ENCODE data around the gene USP54.

USP54 gene

GRCh38 chr10:73590881-73591799, at the start of gene USP54:
TSS of gene USP54 (minus strand) at chr10:73591342. CDS start at chr10:73575658, 15,684 bp downstream.
- peak within 1 kb of the TSS; percentile 48 to 53 for H3K9ac ChIP-seq (ENCODE audit: low read depth in 1 of 2, low read length in 2 of 2)
- peak within 1 kb of the TSS; percentile 87 for H3K27ac ChIP-seq (ENCODE audit: low read depth, low read length)
- H3K9me3 ChIP-seq (ENCODE audit: control insufficient read depth in 1 of 2, low read length in 2 of 2): no peaks in the 10 kb centered on the region
- peaks cover 9 to 56% of the 10 kb centered on the region in 2 donors for H3K4me1 ChIP-seq (ENCODE audit: control insufficient read depth in 1 of 2, insufficient read depth in 2 of 2, low read length in 2 of 2)
- no peaks in the 10 kb centered on the region for H3K36me3 ChIP-seq (ENCODE audit: control insufficient read depth in 1 of 2, insufficient read depth in 2 of 2, low read length in 2 of 2)
- H3K4me3 ChIP-seq (ENCODE audit: low read depth in 1 of 2, low read length in 2 of 2): peak within 1 kb of the TSS; percentile 33
- H3K27me3 ChIP-seq (ENCODE audit: control insufficient read depth in 1 of 2, insufficient read depth in 2 of 2, low read length in 2 of 2): no peaks in the 10 kb centered on the region

- Histone ChIP-seq H3K9me3 (ENCODE audit: control insufficient read depth in 1 of 2, low read length in 2 of 2) (no peaks in the 10 kb centered on the region), H3K4me3 (ENCODE audit: low read depth in 1 of 2, low read length in 2 of 2) (no peak overlapping the region), H3K36me3 (ENCODE audit: control insufficient read depth in 1 of 2, insufficient read depth in 2 of 2, low read length in 2 of 2) (no peaks in the 10 kb centered on the region), H3K27ac (ENCODE audit: low read depth, low read length) (no peak overlapping the region), H3K4me1 (ENCODE audit: control insufficient read depth in 1 of 2, insufficient read depth in 2 of 2, low read length in 2 of 2) (no peaks in the 10 kb centered on the region), H3K9ac (ENCODE audit: low read depth in 1 of 2, low read length in 2 of 2) (no peak overlapping the region), H3K27me3 (ENCODE audit: control insufficient read depth in 1 of 2, insufficient read depth in 2 of 2, low read length in 2 of 2) (no peaks in the 10 kb centered on the region)
Measured at GRCh38 chr10:73639286-73639685, 48.1 kb upstream of the USP54 start.

DNA sequence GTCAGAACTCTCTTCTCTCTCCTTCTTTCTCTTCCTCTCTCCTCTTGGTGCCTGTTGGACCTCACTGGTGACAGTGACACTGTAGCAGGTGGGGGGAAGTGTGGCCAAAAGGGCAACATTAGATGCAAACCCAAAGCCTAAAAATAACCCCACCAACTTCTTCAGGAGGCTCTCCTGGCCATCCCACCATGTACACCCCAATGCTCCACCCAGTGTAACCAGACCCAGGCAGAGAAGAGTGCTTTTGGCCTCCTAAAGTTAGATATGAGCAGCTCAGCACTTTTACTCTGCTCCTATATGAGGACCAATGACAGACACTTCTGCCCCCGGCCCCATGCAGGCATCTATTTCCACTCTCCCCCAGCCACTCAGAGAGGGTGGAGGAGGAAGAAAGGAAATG, 44.6 kb upstream of the USP54 start:
- Histone ChIP-seq H3K9me3 (ENCODE audit: control insufficient read depth in 1 of 2, low read length in 2 of 2) (no peaks in the 10 kb centered on the region), H3K36me3 (ENCODE audit: control insufficient read depth in 1 of 2, insufficient read depth in 2 of 2, low read length in 2 of 2) (no peaks in the 10 kb centered on the region), H3K4me1 (ENCODE audit: control insufficient read depth in 1 of 2, insufficient read depth in 2 of 2, low read length in 2 of 2) (no peaks in the 10 kb centered on the region), H3K27ac (ENCODE audit: low read depth, low read length) (no peak overlapping the region), H3K9ac (ENCODE audit: low read depth in 1 of 2, low read length in 2 of 2) (no peak overlapping the region), H3K4me3 (ENCODE audit: low read depth in 1 of 2, low read length in 2 of 2) (no peak overlapping the region), H3K27me3 (ENCODE audit: control insufficient read depth in 1 of 2, insufficient read depth in 2 of 2, low read length in 2 of 2) (no peaks in the 10 kb centered on the region)

- H3K4me3 ChIP-seq (ENCODE audit: low read depth in 1 of 2, low read length in 2 of 2): no peak overlapping the region
- no peak overlapping the region for H3K27ac ChIP-seq (ENCODE audit: low read depth, low read length)
- no peak overlapping the region for H3K9ac ChIP-seq (ENCODE audit: low read depth in 1 of 2, low read length in 2 of 2)
Measured at GRCh38 chr10:73634421-73634820, 43.3 kb upstream of the USP54 start.

DNA sequence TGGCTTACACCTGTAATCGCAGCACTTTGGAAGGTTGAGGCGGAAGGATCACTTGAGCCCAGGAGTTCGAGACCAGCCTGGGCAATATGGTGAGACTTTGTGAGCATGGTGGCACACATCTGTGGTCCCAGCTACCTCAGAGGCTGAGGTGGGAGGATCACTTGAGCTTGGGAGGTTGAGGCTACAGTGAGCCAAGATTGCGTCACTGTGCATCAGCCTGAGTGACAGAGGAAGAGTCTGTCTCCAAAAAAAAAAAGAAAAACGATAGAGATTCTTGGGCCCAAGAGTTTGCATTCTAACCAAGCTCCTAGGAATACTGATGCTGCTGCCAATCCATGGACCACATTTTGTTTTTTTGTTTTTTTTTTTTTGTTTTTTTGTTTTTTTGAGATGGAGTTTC, 38.0 kb upstream of the USP54 start:
- H3K4me1 ChIP-seq (ENCODE audit: control insufficient read depth in 1 of 2, insufficient read depth in 2 of 2, low read length in 2 of 2): peaks cover 3 to 9% of the 10 kb centered on the region in 2 donors
- no peaks in the 10 kb centered on the region for H3K9me3 ChIP-seq (ENCODE audit: control insufficient read depth in 1 of 2, low read length in 2 of 2)
- H3K9ac ChIP-seq (ENCODE audit: low read depth in 1 of 2, low read length in 2 of 2): no peak overlapping the region
- no peaks in the 10 kb centered on the region for H3K36me3 ChIP-seq (ENCODE audit: control insufficient read depth in 1 of 2, insufficient read depth in 2 of 2, low read length in 2 of 2)
- H3K27me3 ChIP-seq (ENCODE audit: control insufficient read depth in 1 of 2, insufficient read depth in 2 of 2, low read length in 2 of 2): no peaks in the 10 kb centered on the region
- H3K4me3 ChIP-seq (ENCODE audit: low read depth in 1 of 2, low read length in 2 of 2): no peak overlapping the region
- H3K27ac ChIP-seq (ENCODE audit: low read depth, low read length): no peak overlapping the region

More at GRCh38 chr10:73634421-73634820, 43.3 kb upstream of the USP54 start:
- no peaks in the 10 kb centered on the region for H3K36me3 ChIP-seq (ENCODE audit: control insufficient read depth in 1 of 2, insufficient read depth in 2 of 2, low read length in 2 of 2)
- no peaks in the 10 kb centered on the region for H3K9me3 ChIP-seq (ENCODE audit: control insufficient read depth in 1 of 2, low read length in 2 of 2)
- H3K27me3 ChIP-seq (ENCODE audit: control insufficient read depth in 1 of 2, insufficient read depth in 2 of 2, low read length in 2 of 2): no peaks in the 10 kb centered on the region
- no peaks in the 10 kb centered on the region for H3K4me1 ChIP-seq (ENCODE audit: control insufficient read depth in 1 of 2, insufficient read depth in 2 of 2, low read length in 2 of 2)

- H3K27ac ChIP-seq (ENCODE audit: low read depth, low read length): no peak overlapping the region
- H3K4me3 ChIP-seq (ENCODE audit: low read depth in 1 of 2, low read length in 2 of 2): no peak overlapping the region
- H3K9me3 ChIP-seq (ENCODE audit: control insufficient read depth in 1 of 2, low read length in 2 of 2): no peaks in the 10 kb centered on the region
- no peaks in the 10 kb centered on the region for H3K27me3 ChIP-seq (ENCODE audit: control insufficient read depth in 1 of 2, insufficient read depth in 2 of 2, low read length in 2 of 2)
- H3K4me1 ChIP-seq (ENCODE audit: control insufficient read depth in 1 of 2, insufficient read depth in 2 of 2, low read length in 2 of 2): peaks cover 3 to 9% of the 10 kb centered on the region in 2 donors
- no peaks in the 10 kb centered on the region for H3K36me3 ChIP-seq (ENCODE audit: control insufficient read depth in 1 of 2, insufficient read depth in 2 of 2, low read length in 2 of 2)
- H3K9ac ChIP-seq (ENCODE audit: low read depth in 1 of 2, low read length in 2 of 2): no peak overlapping the region
Measured at GRCh38 chr10:73628405-73628804, 37.3 kb upstream of the USP54 start.

DNA sequence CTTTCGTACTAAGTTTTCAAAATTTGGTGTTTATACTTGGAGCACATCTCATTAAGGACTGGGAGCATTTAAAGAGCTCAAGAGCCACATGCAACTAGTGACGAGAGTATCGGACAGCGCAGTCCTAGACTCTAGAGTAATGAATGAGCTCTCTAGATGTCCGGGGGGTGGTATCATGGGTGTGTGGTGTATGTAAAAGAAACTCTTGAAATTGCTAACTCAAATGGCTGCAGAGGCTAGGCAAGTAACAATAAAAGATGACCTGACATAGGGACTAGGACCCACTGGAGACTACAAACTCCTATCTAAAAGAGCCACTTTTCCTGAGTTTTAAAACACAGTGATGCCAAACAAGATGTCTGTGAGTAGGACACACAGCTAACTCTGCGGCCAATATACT, 36.2 kb upstream of the USP54 start:
- no peak overlapping the region for H3K4me3 ChIP-seq (ENCODE audit: low read depth in 1 of 2, low read length in 2 of 2)
- no peak overlapping the region for H3K9ac ChIP-seq (ENCODE audit: low read depth in 1 of 2, low read length in 2 of 2)
- no peaks in the 10 kb centered on the region for H3K9me3 ChIP-seq (ENCODE audit: control insufficient read depth in 1 of 2, low read length in 2 of 2)
- no peaks in the 10 kb centered on the region for H3K27me3 ChIP-seq (ENCODE audit: control insufficient read depth in 1 of 2, insufficient read depth in 2 of 2, low read length in 2 of 2)
- peaks cover 3 to 9% of the 10 kb centered on the region in 2 donors for H3K4me1 ChIP-seq (ENCODE audit: control insufficient read depth in 1 of 2, insufficient read depth in 2 of 2, low read length in 2 of 2)
- no peak overlapping the region for H3K27ac ChIP-seq (ENCODE audit: low read depth, low read length)
- no peaks in the 10 kb centered on the region for H3K36me3 ChIP-seq (ENCODE audit: control insufficient read depth in 1 of 2, insufficient read depth in 2 of 2, low read length in 2 of 2)

- Histone ChIP-seq H3K27me3 (ENCODE audit: control insufficient read depth in 1 of 2, insufficient read depth in 2 of 2, low read length in 2 of 2) (no peaks in the 10 kb centered on the region), H3K4me1 (ENCODE audit: control insufficient read depth in 1 of 2, insufficient read depth in 2 of 2, low read length in 2 of 2) (peaks cover 6 to 9% of the 10 kb centered on the region in 2 donors), H3K27ac (ENCODE audit: low read depth, low read length) (peak overlapping the region; percentile 66), H3K36me3 (ENCODE audit: control insufficient read depth in 1 of 2, insufficient read depth in 2 of 2, low read length in 2 of 2) (no peaks in the 10 kb centered on the region), H3K9ac (ENCODE audit: low read depth in 1 of 2, low read length in 2 of 2) (peak overlapping the region; percentile 81 to 95), H3K9me3 (ENCODE audit: control insufficient read depth in 1 of 2, low read length in 2 of 2) (no peaks in the 10 kb centered on the region), H3K4me3 (ENCODE audit: low read depth in 1 of 2, low read length in 2 of 2) (peak overlapping the region; percentile 97 to 98)
Measured at GRCh38 chr10:73625884-73626752, 35.0 kb upstream of the USP54 start.

- H3K4me1 ChIP-seq (ENCODE audit: control insufficient read depth in 1 of 2, insufficient read depth in 2 of 2, low read length in 2 of 2): peaks cover 6 to 9% of the 10 kb centered on the region in 2 donors
- peak overlapping the region; percentile 97 to 98 for H3K4me3 ChIP-seq (ENCODE audit: low read depth in 1 of 2, low read length in 2 of 2)
- peak overlapping the region; percentile 47 for H3K27ac ChIP-seq (ENCODE audit: low read depth, low read length)
- peak overlapping the region; percentile 82 to 95 for H3K9ac ChIP-seq (ENCODE audit: low read depth in 1 of 2, low read length in 2 of 2)
- no peaks in the 10 kb centered on the region for H3K36me3 ChIP-seq (ENCODE audit: control insufficient read depth in 1 of 2, insufficient read depth in 2 of 2, low read length in 2 of 2)
- H3K9me3 ChIP-seq (ENCODE audit: control insufficient read depth in 1 of 2, low read length in 2 of 2): no peaks in the 10 kb centered on the region
- no peaks in the 10 kb centered on the region for H3K27me3 ChIP-seq (ENCODE audit: control insufficient read depth in 1 of 2, insufficient read depth in 2 of 2, low read length in 2 of 2)
Measured at GRCh38 chr10:73625004-73625883, 34.1 kb upstream of the USP54 start.

Measured in duodenal mucosa (tissue), 2 donors.